Lung (tissue), 12 donors: ENCODE data around the gene GLRX. TPM values are rescaled to one million over a fixed set of nuclear protein-coding genes. Genes with fewer than 3 reads are reported as not detected.

Experiments used
- ATAC-seq: fragments of 200-7000 bp; cut with Tn5 transposase; one replicate; pipeline ENCODE4 v1.9.1; 2020; ENCODE audit warnings: moderate number of reproducible peaks; ENCODE audit not compliant: insufficient read depth, low FRiP score
- DNase-seq, 3 donors: peaks; one replicate each; pipeline ENCODE4 v3.0.0-alpha.2; 2013 to 2017
- H3K27ac ChIP-seq, 2 donors: one replicate each; pipeline ENCODE4 v1.5.1; 2013; ENCODE audit warnings: mild to moderate bottlenecking in 2 of 2, moderate library complexity in 2 of 2, control low read depth in 1 of 2, inconsistent platforms in 1 of 2, low read depth in 1 of 2, low read length in 1 of 2
- H3K27me3 ChIP-seq, 3 donors: one replicate each; pipeline ENCODE4 v1.5.1; 2013; ENCODE audit warnings: low read length in 2 of 3; ENCODE audit not compliant: control insufficient read depth in 3 of 3, insufficient read depth in 3 of 3
- H3K36me3 ChIP-seq, 4 donors: one replicate each; pipeline ENCODE4 v1.5.1; 2013; ENCODE audit warnings: low read length in 4 of 4, mild to moderate bottlenecking in 1 of 4, moderate library complexity in 1 of 4; ENCODE audit not compliant: control insufficient read depth in 4 of 4, insufficient read depth in 4 of 4
- H3K4me1 ChIP-seq, 5 donors: one replicate each; pipeline ENCODE4 v1.5.1; 2013; ENCODE audit warnings: low read length in 5 of 5, mild to moderate bottlenecking in 2 of 5, moderate library complexity in 1 of 5; ENCODE audit not compliant: control insufficient read depth in 5 of 5, insufficient read depth in 5 of 5
- H3K4me3 ChIP-seq: one replicate; pipeline ENCODE4 v1.5.1; 2013; ENCODE audit warnings: mild to moderate bottlenecking, control low read depth, moderate library complexity
- H3K9ac ChIP-seq, 2 donors: one replicate each; pipeline ENCODE4 v1.5.1; 2013; ENCODE audit warnings: low read length in 2 of 2, control low read depth in 1 of 2; ENCODE audit not compliant: insufficient read depth in 1 of 2
- H3K9me3 ChIP-seq, 4 donors: one replicate each; pipeline ENCODE4 v1.5.1; 2013; ENCODE audit warnings: low read length in 3 of 4, mild to moderate bottlenecking in 1 of 4, moderate library complexity in 1 of 4; ENCODE audit not compliant: control insufficient read depth in 4 of 4, insufficient read depth in 3 of 4
- CTCF ChIP-seq: IDR thresholded peaks from 2 replicates; pipeline ENCODE4 v1.5.1; 2012; ENCODE audit warnings: mild to moderate bottlenecking; ENCODE audit errors: control extremely low read depth, extremely low read depth
- WGBS, 2 donors: extraction: QIAGEN DNeasy Blood & Tissue Kit; methylation state at CpG; one replicate each; pipeline ENCODE4 v1.1.7; 2013; 5-methylcytosine and 5-hydroxymethylcytosine counted together
- polyA plus RNA-seq, 2 donors: library from polyadenylated mRNA; stranded (reverse); fragments of 200-250 nt; gene quantifications; one replicate each; pipeline ENCODE4 v1.2.1, GENCODE V29; 2013
- total RNA-seq, 2 donors: library from RNA; depleted of rRNA in 1 of 2; stranded (reverse); fragments of >200 nt in 1 of 2; gene quantifications; one replicate each; pipeline ENCODE4 v1.2.1, GENCODE V29; 2014 to 2021
- donor health status: control.
- donor health status: control.
- donor health status: Bipolar disorder and iron deficiency.
- donor health status: healthy.
- donor health status: DM: yes; HTN: yes; CAD: no.

The GLRX gene
- total and polyA plus RNA-seq, 4 donors: 23.1 to 300 (median 91.2) TPM

GRCh38 chr5:95771892-95772291 is 50.6 kb downstream of the GLRX start:
- no peak for TF ChIP-seq CTCF
- Histone ChIP-seq H3K9ac (no peak overlapping the region), H3K36me3 (peaks cover 2 to 11% (median 7%) of the 10 kb centered on the region in 4 donors), H3K27ac (peak overlapping the region in 1 of 2 donors; percentile 68), H3K9me3 (no peaks in the 10 kb centered on the region), H3K4me1 (peaks cover 0 to 13% (median 0%) of the 10 kb centered on the region in 5 donors), H3K27me3 (no peaks in the 10 kb centered on the region), H3K4me3 (no peak overlapping the region)
- ATAC-seq (no peak), DNase-seq (no peak)
- WGBS, 2 donors: 95 to 96% methylated on average over 2 of the region's 2 CpGs

GRCh38 chr5:95770830-95771708 is 51.5 kb downstream of the GLRX start:
- Histone ChIP-seq H3K36me3 (peaks cover 2 to 11% (median 8%) of the 10 kb centered on the region in 4 donors), H3K27ac (peak overlapping the region in 1 of 2 donors; percentile 68), H3K9me3 (no peaks in the 10 kb centered on the region), H3K27me3 (no peaks in the 10 kb centered on the region), H3K4me1 (peaks cover 0 to 13% (median 0%) of the 10 kb centered on the region in 5 donors), H3K4me3 (no peak overlapping the region), H3K9ac (no peak overlapping the region)
- no peak for ATAC-seq
- no peak for DNase-seq
- no peak for TF ChIP-seq CTCF
- WGBS, 2 donors: 58 to 78% methylated on average over 8 of the region's 8 CpGs

- H3K27ac ChIP-seq: no peak overlapping the region
- DNase-seq: no peak
- 98% methylated on average over 9 of the region's 9 CpGs for WGBS, 2 donors
Observed at GRCh38 chr5:95768731-95769130, 53.8 kb downstream of the GLRX start.

More at GRCh38 chr5:95768731-95769130, 53.8 kb downstream of the GLRX start:
- H3K9me3 ChIP-seq: no peaks in the 10 kb centered on the region
- no peak overlapping the region for H3K9ac ChIP-seq
- H3K4me1 ChIP-seq: peaks cover 0 to 6% (median 0%) of the 10 kb centered on the region in 5 donors
- no peaks in the 10 kb centered on the region for H3K27me3 ChIP-seq
- H3K36me3 ChIP-seq: peaks cover 2 to 11% (median 9%) of the 10 kb centered on the region in 4 donors
- TF ChIP-seq CTCF: no peak
- no peak for ATAC-seq
- no peak overlapping the region for H3K4me3 ChIP-seq
